ENCODE measurements around the gene DIP2B. TPM values are rescaled to one million over a fixed set of nuclear protein-coding genes. Genes with fewer than 3 reads are reported as not detected.
A peak's percentile ranks its signal among the peaks of the same experiment; 100 is the strongest.

Gene DIP2B
- total and polyA plus RNA-seq, 2 donors (not counting 1 experiment from before 2014, with no cell fraction given) = 12.6 to 21.0 TPM

DNA sequence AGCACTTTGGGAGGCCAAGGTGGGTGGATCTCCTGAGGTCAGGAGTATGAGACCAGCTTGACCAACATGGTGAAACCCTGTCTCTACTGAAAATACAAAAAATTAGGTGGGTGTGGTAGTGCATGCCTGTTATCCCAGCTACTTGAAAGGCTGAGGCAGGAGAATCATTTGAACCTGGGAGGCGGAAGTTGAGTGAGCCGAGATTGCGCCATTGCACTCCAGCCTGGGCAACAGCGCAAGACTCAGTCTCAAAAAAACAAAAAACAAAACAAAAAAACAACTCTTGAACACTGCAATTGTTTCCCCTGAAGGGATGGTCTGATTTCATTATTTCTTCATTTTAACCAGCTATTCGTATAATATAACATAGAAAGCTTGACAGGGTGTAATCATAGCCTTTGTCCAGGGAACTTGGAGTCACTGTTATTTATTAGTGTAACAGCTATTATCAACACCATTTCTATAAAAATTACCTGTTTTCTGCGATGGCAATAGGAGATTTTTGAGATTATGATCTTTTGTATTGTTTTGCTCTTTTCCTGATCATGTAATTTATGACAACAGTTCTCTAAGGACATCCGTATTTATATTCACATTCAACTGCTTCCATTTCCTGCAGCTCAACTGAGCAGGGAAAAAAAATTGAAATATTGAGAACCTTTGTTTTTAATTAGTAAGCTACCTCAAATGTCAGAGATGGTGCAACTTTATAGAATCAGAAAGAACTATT is 94.7 kb downstream of the DIP2B start:
- Histone ChIP-seq H3K27ac (ENCODE audit: insufficient read depth, low read length) (no peak overlapping the region), H4K20me1 (ENCODE audit: control insufficient read depth, extremely low read depth, insufficient read depth, low read length) (no peaks in the 10 kb centered on the region), H3K4me2 (ENCODE audit: extremely low read depth, insufficient read depth, low read length) (no peak overlapping the region), H3K27me3 (ENCODE audit: control insufficient read depth, insufficient read depth, low read length) (no peaks in the 10 kb centered on the region), H3K4me1 (ENCODE audit: control insufficient read depth, extremely low read depth, insufficient read depth, low read length) (peaks cover 4% of the 10 kb centered on the region), H3K4me3 (replicated peaks in 1 of 4; ENCODE audit: control extremely low read depth in 1 of 4, insufficient read depth in 1 of 4, low read depth in 3 of 4, low read length in 4 of 4) (no peak overlapping the region), H3K9ac (ENCODE audit: insufficient read depth, low read length) (no peak overlapping the region), H2AFZ (ENCODE audit: low read length) (no peak overlapping the region), H3K9me3 (ENCODE audit: control insufficient read depth, insufficient read depth, low read depth, low read length) (no peaks in the 10 kb centered on the region), H3K36me3 (ENCODE audit: control insufficient read depth, insufficient read depth, low read length) (no peaks in the 10 kb centered on the region), H3K79me2 (ENCODE audit: control insufficient read depth, insufficient read depth, low read length) (no peaks in the 10 kb centered on the region)
- DNase-seq (ENCODE audit: low read depth in 2 of 2) = no peak
- no peak for TF ChIP-seq EZH2 (IDR thresholded peaks at IDR 0.05; ENCODE audit: low read length, missing control alignments)
- TF ChIP-seq, protein P1, sequence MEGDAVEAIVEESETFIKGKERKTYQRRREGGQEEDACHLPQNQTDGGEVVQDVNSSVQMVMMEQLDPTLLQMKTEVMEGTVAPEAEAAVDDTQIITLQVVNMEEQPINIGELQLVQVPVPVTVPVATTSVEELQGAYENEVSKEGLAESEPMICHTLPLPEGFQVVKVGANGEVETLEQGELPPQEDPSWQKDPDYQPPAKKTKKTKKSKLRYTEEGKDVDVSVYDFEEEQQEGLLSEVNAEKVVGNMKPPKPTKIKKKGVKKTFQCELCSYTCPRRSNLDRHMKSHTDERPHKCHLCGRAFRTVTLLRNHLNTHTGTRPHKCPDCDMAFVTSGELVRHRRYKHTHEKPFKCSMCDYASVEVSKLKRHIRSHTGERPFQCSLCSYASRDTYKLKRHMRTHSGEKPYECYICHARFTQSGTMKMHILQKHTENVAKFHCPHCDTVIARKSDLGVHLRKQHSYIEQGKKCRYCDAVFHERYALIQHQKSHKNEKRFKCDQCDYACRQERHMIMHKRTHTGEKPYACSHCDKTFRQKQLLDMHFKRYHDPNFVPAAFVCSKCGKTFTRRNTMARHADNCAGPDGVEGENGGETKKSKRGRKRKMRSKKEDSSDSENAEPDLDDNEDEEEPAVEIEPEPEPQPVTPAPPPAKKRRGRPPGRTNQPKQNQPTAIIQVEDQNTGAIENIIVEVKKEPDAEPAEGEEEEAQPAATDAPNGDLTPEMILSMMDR (conservative IDR thresholded peaks at IDR 0.05 in 1 of 2, IDR thresholded peaks at IDR 0.05 in 1 of 2; ENCODE audit: low read depth in 1 of 2, low read length in 2 of 2) = no peak

DNA sequence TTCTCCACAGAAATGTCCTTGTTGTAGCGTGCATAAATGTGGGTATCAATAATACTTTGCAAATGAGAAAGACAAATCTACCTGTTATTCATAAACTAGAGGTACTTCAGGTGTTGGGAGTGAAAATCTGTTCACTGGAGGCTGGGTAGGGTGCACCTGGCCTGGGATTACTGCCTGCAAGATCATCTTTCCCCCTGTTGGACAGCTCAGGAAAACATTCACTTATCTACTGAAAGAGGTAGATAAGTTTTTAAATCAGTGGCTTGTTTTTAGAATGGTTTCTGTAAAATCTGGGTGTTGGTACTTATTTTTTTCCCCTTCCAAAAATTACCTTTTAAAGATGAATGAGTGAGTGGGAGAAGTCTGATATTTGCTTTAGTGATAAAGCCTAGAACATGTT is 95.6 kb downstream of the DIP2B start:
- Histone ChIP-seq H3K4me1 (ENCODE audit: control insufficient read depth, extremely low read depth, insufficient read depth, low read length) (peaks cover 4% of the 10 kb centered on the region), H3K4me3 (replicated peaks in 1 of 4; ENCODE audit: control extremely low read depth in 1 of 4, insufficient read depth in 1 of 4, low read depth in 3 of 4, low read length in 4 of 4) (no peak overlapping the region), H4K20me1 (ENCODE audit: control insufficient read depth, extremely low read depth, insufficient read depth, low read length) (no peaks in the 10 kb centered on the region), H3K36me3 (ENCODE audit: control insufficient read depth, insufficient read depth, low read length) (no peaks in the 10 kb centered on the region), H3K9me3 (ENCODE audit: control insufficient read depth, insufficient read depth, low read depth, low read length) (no peaks in the 10 kb centered on the region), H2AFZ (ENCODE audit: low read length) (no peak overlapping the region), H3K4me2 (ENCODE audit: extremely low read depth, insufficient read depth, low read length) (no peak overlapping the region), H3K9ac (ENCODE audit: insufficient read depth, low read length) (no peak overlapping the region), H3K27ac (ENCODE audit: insufficient read depth, low read length) (no peak overlapping the region), H3K79me2 (ENCODE audit: control insufficient read depth, insufficient read depth, low read length) (no peaks in the 10 kb centered on the region), H3K27me3 (ENCODE audit: control insufficient read depth, insufficient read depth, low read length) (no peaks in the 10 kb centered on the region)
- TF ChIP-seq, protein P1 (conservative IDR thresholded peaks at IDR 0.05 in 1 of 2, IDR thresholded peaks at IDR 0.05 in 1 of 2; ENCODE audit: low read depth in 1 of 2, low read length in 2 of 2) = no peak
- TF ChIP-seq EZH2 (IDR thresholded peaks at IDR 0.05; ENCODE audit: low read length, missing control alignments) = no peak
- no peak for DNase-seq (ENCODE audit: low read depth in 2 of 2)

GRCh38 chr12:50603817-50604639 is 99.2 kb downstream of the DIP2B start:
- no peaks in the 10 kb centered on the region for H3K36me3 ChIP-seq (ENCODE audit: control insufficient read depth, insufficient read depth, low read length)
- H3K27ac ChIP-seq (ENCODE audit: insufficient read depth, low read length) = no peak overlapping the region
- no peaks in the 10 kb centered on the region for H4K20me1 ChIP-seq (ENCODE audit: control insufficient read depth, extremely low read depth, insufficient read depth, low read length)
- no peaks in the 10 kb centered on the region for H3K4me1 ChIP-seq (ENCODE audit: control insufficient read depth, extremely low read depth, insufficient read depth, low read length)
- no peak overlapping the region for H3K4me2 ChIP-seq (ENCODE audit: extremely low read depth, insufficient read depth, low read length)
- H3K9ac ChIP-seq (ENCODE audit: insufficient read depth, low read length) = no peak overlapping the region
- TF ChIP-seq, protein P1 (conservative IDR thresholded peaks at IDR 0.05 in 1 of 2, IDR thresholded peaks at IDR 0.05 in 1 of 2; ENCODE audit: low read depth in 1 of 2, low read length in 2 of 2) = no peak
- TF ChIP-seq EZH2 (IDR thresholded peaks at IDR 0.05; ENCODE audit: low read length, missing control alignments) = no peak
- no peaks in the 10 kb centered on the region for H3K79me2 ChIP-seq (ENCODE audit: control insufficient read depth, insufficient read depth, low read length)
- H2AFZ ChIP-seq (ENCODE audit: low read length) = no peak overlapping the region
- no peaks in the 10 kb centered on the region for H3K9me3 ChIP-seq (ENCODE audit: control insufficient read depth, insufficient read depth, low read depth, low read length)
- DNase-seq (ENCODE audit: low read depth in 2 of 2) = peak; percentile 91 to 95
- no peak overlapping the region for H3K4me3 ChIP-seq (replicated peaks in 1 of 4; ENCODE audit: control extremely low read depth in 1 of 4, insufficient read depth in 1 of 4, low read depth in 3 of 4, low read length in 4 of 4)
- H3K27me3 ChIP-seq (ENCODE audit: control insufficient read depth, insufficient read depth, low read length) = no peaks in the 10 kb centered on the region
